Lower leg skin (tissue), 4 donors: Measurements from ENCODE around the gene KDM6A. TPM values are rescaled to one million over a fixed set of nuclear protein-coding genes. Genes with fewer than 3 reads are reported as not detected.

Experiments
- DNase-seq, 2 donors: peaks; one replicate each; pipeline ENCODE4 v3.0.0-alpha.2; 2019; ENCODE audit warnings: low spot score in 2 of 2
- H3K4me3 ChIP-seq: fragments of 200-600 bp; sonication (generic); 2 replicates; pipeline ENCODE4 v1.5.1; 2017; ENCODE audit warnings: mild to moderate bottlenecking, low read depth; ENCODE audit not compliant: poor library complexity, severe bottlenecking
- CTCF ChIP-seq, 3 donors: fragments of 450-650 bp; IDR thresholded peaks; one replicate each; pipeline ENCODE4 v1.5.1; 2016; ENCODE audit warnings: antibody characterized with exemption in 3 of 3, mild to moderate bottlenecking in 3 of 3, moderate library complexity in 2 of 3
- POLR2A ChIP-seq, 2 donors: fragments of 450-650 bp; IDR thresholded peaks; one replicate each; pipeline ENCODE4 v1.6.1; 2016 to 2017; ENCODE audit warnings: antibody characterized with exemption in 2 of 2, mild to moderate bottlenecking in 1 of 2, moderate library complexity in 1 of 2
- WGBS, 2 donors: methylation state at CpG; one replicate each; pipeline ENCODE4 v1.1.5; 2018; 5-methylcytosine and 5-hydroxymethylcytosine counted together
- intact Hi-C: fragments of 100-400 bp; cut with DNase I; formaldehyde crosslinking; loops from one replicate; pipeline ENCODE4 v1.15.0; 2023; ENCODE audit warnings: low total_unique reads
- total RNA-seq, 4 donors: library from RNA; depleted of rRNA; stranded (reverse); fragments of >200 nt; gene quantifications; one replicate each; pipeline ENCODE4 v1.1.0, GENCODE V29; 2016

The KDM6A gene
- total RNA-seq, 4 donors from 2014 or later: 30.3 to 88.2 (median 43.7) TPM

- WGBS, 2 donors: 96 to 98% methylated on average over 5 of the region's 5 CpGs
- no peak overlapping the region for H3K4me3 ChIP-seq
- no peak for TF ChIP-seq CTCF (IDR thresholded peaks at IDR 0.05)
- no peak for TF ChIP-seq POLR2A (IDR thresholded peaks at IDR 0.05)
- intact Hi-C loops: no loop called here
- no peak for DNase-seq
Measured at GRCh38 chrX:44973420-44973932, 100.5 kb downstream of the KDM6A start.

GRCh38 chrX:44974451-44974850, 101.5 kb downstream of the KDM6A start:
- TF ChIP-seq POLR2A (IDR thresholded peaks at IDR 0.05): no peak
- TF ChIP-seq CTCF (IDR thresholded peaks at IDR 0.05): no peak
- intact Hi-C loops: no loop called here
- H3K4me3 ChIP-seq: no peak overlapping the region
- WGBS, 2 donors: 43 to 62% methylated on average over 2 of the region's 2 CpGs
- no peak for DNase-seq

- no peak for DNase-seq
- no peak overlapping the region for H3K4me3 ChIP-seq
- no peak for TF ChIP-seq POLR2A (IDR thresholded peaks at IDR 0.05)
- no peak for TF ChIP-seq CTCF (IDR thresholded peaks at IDR 0.05)
- intact Hi-C loops: no loop called here
Measured at GRCh38 chrX:44975666-44976263, 102.8 kb downstream of the KDM6A start.

- WGBS, 2 donors: 97 to 100% methylated on average over 3 of the region's 3 CpGs
- intact Hi-C loops: no loop called here
- TF ChIP-seq CTCF (IDR thresholded peaks at IDR 0.05): no peak
- DNase-seq: no peak
- H3K4me3 ChIP-seq: no peak overlapping the region
Measured at GRCh38 chrX:44978976-44979375, 106.0 kb downstream of the KDM6A start.

- H3K4me3 ChIP-seq: no peak overlapping the region
- DNase-seq: no peak
- intact Hi-C loops: no loop called here
- WGBS, 2 donors: 96% methylated on average over 6 of the region's 6 CpGs
- TF ChIP-seq POLR2A (IDR thresholded peaks at IDR 0.05) (no peak), CTCF (IDR thresholded peaks at IDR 0.05) (no peak)
Measured at GRCh38 chrX:44980403-44980802, 107.4 kb downstream of the KDM6A start.

GRCh38 chrX:44980883-44981282, 107.9 kb downstream of the KDM6A start:
- intact Hi-C loops: no loop called here

More at GRCh38 chrX:44980883-44981282, 107.9 kb downstream of the KDM6A start:
- no peak for DNase-seq
- TF ChIP-seq POLR2A (IDR thresholded peaks at IDR 0.05): no peak
- TF ChIP-seq CTCF (IDR thresholded peaks at IDR 0.05): no peak
- no peak overlapping the region for H3K4me3 ChIP-seq
- 86 to 89% methylated on average over 2 of the region's 2 CpGs for WGBS, 2 donors
